ENCODE data around the gene WDFY2.

The WDFY2 gene

GRCh38 chr13:51738226-51738905, 154.1 kb downstream of the WDFY2 start:
- Histone ChIP-seq H3K9me3 (ENCODE audit: insufficient read depth, low read length) (no peaks in the 10 kb centered on the region), H3K36me3 (replicated peaks; ENCODE audit: low read depth, low read length) (peaks cover 16% of the 10 kb centered on the region), H3K4me1 (ENCODE audit: low read length) (no peaks in the 10 kb centered on the region), H3K9ac (ENCODE audit: low read length) (no peak overlapping the region), H3K4me3 (ENCODE audit: low read length) (no peak overlapping the region), H2AFZ (ENCODE audit: low read depth, low read length) (no peak overlapping the region), H3K27me3 (ENCODE audit: low read depth, low read length) (no peaks in the 10 kb centered on the region), H4K20me1 (ENCODE audit: insufficient read depth, low read length) (no peaks in the 10 kb centered on the region), H3K79me2 (ENCODE audit: low read length) (no peaks in the 10 kb centered on the region), H3K4me2 (ENCODE audit: low read length) (no peak overlapping the region), H3K27ac (ENCODE audit: low read length) (no peak overlapping the region)
- TF ChIP-seq CTCF (IDR thresholded peaks at IDR 0.05; ENCODE audit: low read depth, low read length): no peak
- TF ChIP-seq EZH2phosphoT487 (IDR thresholded peaks at IDR 0.05; ENCODE audit: low read depth): no peak

- H3K79me2 ChIP-seq (ENCODE audit: low read length): no peaks in the 10 kb centered on the region
- no peak overlapping the region for H3K9ac ChIP-seq (ENCODE audit: low read length)
- H3K4me1 ChIP-seq (ENCODE audit: low read length): no peaks in the 10 kb centered on the region
- H3K27ac ChIP-seq (ENCODE audit: low read length): no peak overlapping the region
- H2AFZ ChIP-seq (ENCODE audit: low read depth, low read length): no peak overlapping the region
- no peak overlapping the region for H3K4me3 ChIP-seq (ENCODE audit: low read length)
- no peak overlapping the region for H3K4me2 ChIP-seq (ENCODE audit: low read length)
- H4K20me1 ChIP-seq (ENCODE audit: insufficient read depth, low read length): no peaks in the 10 kb centered on the region
- no peak for TF ChIP-seq EZH2phosphoT487 (IDR thresholded peaks at IDR 0.05; ENCODE audit: low read depth)
- no peak for TF ChIP-seq CTCF (IDR thresholded peaks at IDR 0.05; ENCODE audit: low read depth, low read length)
- H3K9me3 ChIP-seq (ENCODE audit: insufficient read depth, low read length): no peaks in the 10 kb centered on the region
- H3K36me3 ChIP-seq (replicated peaks; ENCODE audit: low read depth, low read length): peaks cover 16% of the 10 kb centered on the region
- H3K27me3 ChIP-seq (ENCODE audit: low read depth, low read length): no peaks in the 10 kb centered on the region
Observed at GRCh38 chr13:51739027-51739764, 154.9 kb downstream of the WDFY2 start.

- H3K4me1 ChIP-seq (ENCODE audit: low read length): no peaks in the 10 kb centered on the region
- H3K4me2 ChIP-seq (ENCODE audit: low read length): no peak overlapping the region
- no peak overlapping the region for H2AFZ ChIP-seq (ENCODE audit: low read depth, low read length)
- H3K36me3 ChIP-seq (replicated peaks; ENCODE audit: low read depth, low read length): peaks cover 22% of the 10 kb centered on the region
- H3K9ac ChIP-seq (ENCODE audit: low read length): no peak overlapping the region
- H3K27ac ChIP-seq (ENCODE audit: low read length): no peak overlapping the region
- no peaks in the 10 kb centered on the region for H3K27me3 ChIP-seq (ENCODE audit: low read depth, low read length)
- H3K4me3 ChIP-seq (ENCODE audit: low read length): no peak overlapping the region
- no peaks in the 10 kb centered on the region for H3K79me2 ChIP-seq (ENCODE audit: low read length)
- no peaks in the 10 kb centered on the region for H4K20me1 ChIP-seq (ENCODE audit: insufficient read depth, low read length)
- TF ChIP-seq EZH2phosphoT487 (IDR thresholded peaks at IDR 0.05; ENCODE audit: low read depth): no peak
- TF ChIP-seq CTCF (IDR thresholded peaks at IDR 0.05; ENCODE audit: low read depth, low read length): no peak
- H3K9me3 ChIP-seq (ENCODE audit: insufficient read depth, low read length): no peaks in the 10 kb centered on the region
Observed at GRCh38 chr13:51740698-51741097, 156.4 kb downstream of the WDFY2 start.

- Histone ChIP-seq H3K9ac (ENCODE audit: low read length) (no peak overlapping the region), H3K4me3 (ENCODE audit: low read length) (no peak overlapping the region), H3K27me3 (ENCODE audit: low read depth, low read length) (no peaks in the 10 kb centered on the region), H3K79me2 (ENCODE audit: low read length) (no peaks in the 10 kb centered on the region), H3K27ac (ENCODE audit: low read length) (no peak overlapping the region), H2AFZ (ENCODE audit: low read depth, low read length) (no peak overlapping the region), H3K9me3 (ENCODE audit: insufficient read depth, low read length) (no peaks in the 10 kb centered on the region; the same call in 1 of the 2 replicates), H3K4me2 (ENCODE audit: low read length) (no peak overlapping the region), H3K36me3 (replicated peaks; ENCODE audit: low read depth, low read length) (peaks cover 27% of the 10 kb centered on the region), H4K20me1 (ENCODE audit: insufficient read depth, low read length) (no peaks in the 10 kb centered on the region), H3K4me1 (ENCODE audit: low read length) (no peaks in the 10 kb centered on the region)
- no peak for TF ChIP-seq CTCF (IDR thresholded peaks at IDR 0.05; ENCODE audit: low read depth, low read length)
- TF ChIP-seq EZH2phosphoT487 (IDR thresholded peaks at IDR 0.05; ENCODE audit: low read depth): no peak
Observed at GRCh38 chr13:51742031-51742430, 157.8 kb downstream of the WDFY2 start.
